GM18951 (cell line): ENCODE measurements around the gene HIP1.
"Not testable (repeated sequence)": the region's sequence is repeated elsewhere in the genome, so short reads cannot be mapped to it uniquely, and the experiment has no call there.

Experiments used
- POLR2A ChIP-seq: IDR thresholded peaks from 4 replicates; pipeline ENCODE4 v1.6.1; 2011; ENCODE audit warnings: mild to moderate bottlenecking; ENCODE audit not compliant: insufficient read length, insufficient read depth; ENCODE audit errors: extremely low read depth
- in situ Hi-C: fragments of 300-500 bp; cut with MboI; formaldehyde crosslinking; loops from one replicate; pipeline ENCODE4 v1.12.0; 2022; ENCODE audit warnings: low sequenced_read_pairs, mixed read lengths, inconsistent platforms; ENCODE audit not compliant: unreplicated experiment

The HIP1 gene

GRCh38 chr7:75738604-75738974 lies at the start of gene HIP1:
TSS of gene HIP1 (minus strand) at chr7:75738941. CDS start at chr7:75738920, 21 bp downstream.
- peak; percentile 25 for TF ChIP-seq POLR2A
- in situ Hi-C loops, result no loop called here

GRCh38 chr7:75788154-75788847 lies 49.6 kb upstream of the HIP1 start:
- in situ Hi-C loops, result not testable (repeated sequence)

GRCh38 chr7:75783058-75783457 lies 44.3 kb upstream of the HIP1 start:
- in situ Hi-C loops, result not testable (repeated sequence)

- in situ Hi-C loops, result not testable (repeated sequence)
These were observed 42.0 kb upstream of the HIP1 start for GRCh38 chr7:75780647-75781273.

GRCh38 chr7:75779516-75779915 lies 40.8 kb upstream of the HIP1 start:
- in situ Hi-C loops, result not testable (repeated sequence)

- in situ Hi-C loops, result not testable (repeated sequence)
These were observed 40.3 kb upstream of the HIP1 start for GRCh38 chr7:75779035-75779434.

GRCh38 chr7:75776295-75776971 lies 37.7 kb upstream of the HIP1 start:
- TF ChIP-seq POLR2A, result no peak
- in situ Hi-C loops, result no loop called here

GRCh38 chr7:75773958-75774357 lies 35.2 kb upstream of the HIP1 start:
- in situ Hi-C loops, result loop anchor here (25.0 kb wide), 1 partner anchor 337 kb away; no protein-coding TSS in a partner anchor

GRCh38 chr7:75772081-75773077 lies 33.6 kb upstream of the HIP1 start, which contains the start of gene CCL26:
TSS of gene CCL26 (minus strand) at chr7:75772211. CDS start at chr7:75772176, 35 bp downstream.
- TF ChIP-seq POLR2A, result no peak
- in situ Hi-C loops, result loop anchor here (25.0 kb wide), 1 partner anchor 335 kb away; no protein-coding TSS in a partner anchor

GRCh38 chr7:75771224-75771623 lies 32.5 kb upstream of the HIP1 start:
- TF ChIP-seq POLR2A, result no peak
- in situ Hi-C loops, result loop anchor here (25.0 kb wide), 1 partner anchor 334 kb away; no protein-coding TSS in a partner anchor

GRCh38 chr7:75762350-75762917 lies 23.7 kb upstream of the HIP1 start:
- in situ Hi-C loops, result loop anchor here (5.0 to 25.0 kb wide), 2 partner anchors 120 to 325 kb away; no protein-coding TSS in a partner anchor
- TF ChIP-seq POLR2A, result no peak

- in situ Hi-C loops, result loop anchor here (5.0 to 25.0 kb wide), 2 partner anchors 120 to 324 kb away; no protein-coding TSS in a partner anchor
These were observed 23.1 kb upstream of the HIP1 start for GRCh38 chr7:75761801-75762200.

- in situ Hi-C loops, result loop anchor here (25.0 kb wide), 1 partner anchor 321 kb away; no protein-coding TSS in a partner anchor
- TF ChIP-seq POLR2A, result no peak
These were observed 19.8 kb upstream of the HIP1 start for GRCh38 chr7:75758491-75758890.
